Stimulated activated CD4-positive, alpha-beta T cell treated with anti-CD3 and anti-CD28 coated beads, Interleukin-1b, Interleukin-23, amount 100 ng/mL, for 4 hours (primary cell): ENCODE data around the gene FGFR1OP2.

Source experiments
- DNase-seq, 2 donors: peaks; one replicate each; pipeline ENCODE4 v3.0.0-alpha.2; 2020; ENCODE audit warnings: low read depth in 2 of 2

FGFR1OP2 gene

GRCh38 chr12:27003421-27004381 lies 65.4 kb downstream of the FGFR1OP2 start:
- no peak for DNase-seq

- no peak for DNase-seq
Observed at GRCh38 chr12:27005495-27005894, 67.2 kb downstream of the FGFR1OP2 start.

GRCh38 chr12:27006797-27007467 lies 68.7 kb downstream of the FGFR1OP2 start:
- DNase-seq, result no peak

GRCh38 chr12:27008081-27008480 lies 69.8 kb downstream of the FGFR1OP2 start:
- no peak for DNase-seq

- DNase-seq, result no peak
Observed at GRCh38 chr12:27009881-27010301, 71.6 kb downstream of the FGFR1OP2 start.

- DNase-seq, result no peak
Observed at GRCh38 chr12:27012239-27012981, 74.1 kb downstream of the FGFR1OP2 start.

GRCh38 chr12:27012982-27013255 lies 74.6 kb downstream of the FGFR1OP2 start:
- DNase-seq, result no peak

- DNase-seq, result no peak
Observed at GRCh38 chr12:27013611-27014084, 75.4 kb downstream of the FGFR1OP2 start.

GRCh38 chr12:27014085-27014858 lies 76.0 kb downstream of the FGFR1OP2 start, which contains the start of gene TM7SF3:
TM7SF3 (minus strand) TSS chr12:27014384; CDS start chr12:27014168, 216 bp downstream.
- peak; percentile 88 to 91 for DNase-seq

GRCh38 chr12:27014859-27015729 lies 76.8 kb downstream of the FGFR1OP2 start:
- DNase-seq, result peak in 1 of 2 donors; percentile 10

GRCh38 chr12:27015730-27016076 lies 77.4 kb downstream of the FGFR1OP2 start:
- DNase-seq, result no peak
